K562 (cell line): Measurements from ENCODE around the gene INTS6. TPM values are rescaled to one million over a fixed set of nuclear protein-coding genes. Genes with fewer than 3 reads are reported as not detected.

ENCODE experiments used
- ATAC-seq: fragments of 200-7000 bp; cut with Tn5 transposase; 3 replicates; pipeline ENCODE4 v1.9.1; 2020; ENCODE audit warnings: moderate library complexity
- BruUV-seq: library from RNA; stranded (reverse); fragments of 400-500 nt; replicated peaks from 2 replicates; lab custom pipeline; 2021; lab: Mats Ljungman, UMichigan
- CTCF ChIA-PET: fragments of 300-600 bp; formaldehyde crosslinking; extraction: SDS; loops from one replicate; lab custom pipeline; 2021; ENCODE audit warnings: low intra/inter-chr PET ratio; lab: Yijun Ruan, JAX
- POLR2A ChIA-PET: fragments of 300-600, 350-650 bp; sonication (Branson Sonifier 250); formaldehyde crosslinking; extraction: SDS; loops from one replicate; lab custom pipeline; 2021; ENCODE audit warnings: antibody characterized with exemption, inconsistent platforms; lab: Yijun Ruan, JAX
- DNase-seq, 4 experiments: peaks; one replicate each; pipeline versions ENCODE4 v3.0.0 to v3.0.0-alpha.2; 2011 to 2018; ENCODE audit warnings: low spot score in 3 of 4, mixed read lengths in 3 of 4; ENCODE audit errors: extremely low read depth in 1 of 4
- FAIRE-seq: peaks from 2 replicates; lab custom pipeline; 2011; peaks lifted over from hg19 to GRCh38; lab: Jason Lieb, UNC
- H2AFZ ChIP-seq: 2 replicates; pipeline ENCODE4 v1.6.0; 2011; ENCODE audit warnings: low read depth, low read length, control low read depth, inconsistent platforms
- H3K27ac ChIP-seq: fragments of 200-600 bp; 3 replicates; pipeline ENCODE4 v1.8.0; 2011; ENCODE audit warnings: low read depth, mild to moderate bottlenecking, control low read depth, inconsistent platforms, low read length, moderate library complexity, mixed read lengths; ENCODE audit errors: extremely low read depth
- H3K27me3 ChIP-seq, 2 experiments: fragments of 300-600 bp in 1 of 2; 2 replicates in 1 of 2; 3 replicates in 1 of 2; pipeline versions ENCODE4 v1.6.0 to v1.8.0; 2011; ENCODE audit warnings: inconsistent platforms in 2 of 2, low read length in 2 of 2, mild to moderate bottlenecking in 1 of 2, mixed read lengths in 1 of 2, moderate library complexity in 1 of 2; ENCODE audit not compliant: control insufficient read depth in 2 of 2, insufficient read depth in 2 of 2
- H3K36me3 ChIP-seq: fragments of 300-600 bp; 3 replicates; pipeline ENCODE4 v1.8.0; 2011; ENCODE audit warnings: mild to moderate bottlenecking, low read length, inconsistent platforms; ENCODE audit not compliant: control insufficient read depth, insufficient read depth
- H3K4me1 ChIP-seq, 2 experiments: fragments of 200-600 bp in 1 of 2; replicated peaks in 1 of 2; 2 replicates in 1 of 2; 3 replicates in 1 of 2; pipeline versions ENCODE4 v1.5.1 to v1.8.0; 2011; ENCODE audit warnings: inconsistent platforms in 2 of 2, low read length in 2 of 2, mild to moderate bottlenecking in 1 of 2, mixed read lengths in 1 of 2, moderate library complexity in 1 of 2; ENCODE audit not compliant: control insufficient read depth in 2 of 2, insufficient read depth in 2 of 2
- H3K4me2 ChIP-seq: 2 replicates; pipeline ENCODE4 v1.6.1; 2011; ENCODE audit warnings: low read length, control low read depth, inconsistent platforms, mixed read lengths; ENCODE audit not compliant: insufficient read depth
- H3K4me3 ChIP-seq: fragments of 200-600 bp; sonication (generic), shearing (Covaris generic); 2 replicates; pipeline ENCODE4 v1.5.1; 2016; ENCODE audit warnings: control low read depth, inconsistent platforms
- H3K79me2 ChIP-seq: fragments of 200-600 bp; 3 replicates; pipeline ENCODE4 v1.8.0; 2011; ENCODE audit warnings: low read length, inconsistent platforms; ENCODE audit not compliant: control insufficient read depth, insufficient read depth
- H3K9ac ChIP-seq, 2 experiments: 2 replicates each; pipeline versions ENCODE4 v1.6.0 to v1.6.1; 2011; ENCODE audit warnings: low read depth in 2 of 2, low read length in 2 of 2, control low read depth in 1 of 2, inconsistent platforms in 1 of 2, mild to moderate bottlenecking in 1 of 2, mixed read lengths in 1 of 2; ENCODE audit not compliant: insufficient read depth in 1 of 2
- H3K9me1 ChIP-seq: one replicate; pipeline ENCODE4 v1.6.0; 2011; ENCODE audit warnings: inconsistent platforms, mild to moderate bottlenecking, low read length, moderate library complexity; ENCODE audit not compliant: control insufficient read depth, insufficient read depth
- H3K9me3 ChIP-seq: replicated peaks from 2 replicates; pipeline ENCODE4 v1.5.1; 2011; ENCODE audit warnings: low read depth, low read length, inconsistent platforms; ENCODE audit not compliant: control insufficient read depth, insufficient read depth
- H4K20me1 ChIP-seq: replicated peaks from 2 replicates; pipeline ENCODE4 v1.6.1; 2011; ENCODE audit warnings: low read length, inconsistent platforms, mixed read lengths; ENCODE audit not compliant: control insufficient read depth, insufficient read depth
- CEBPG ChIP-seq, 3 experiments: fragments of 200-800 bp in 1 of 3; sonication (Bioruptor generic) in 1 of 3; sonication (generic) in 1 of 3; formaldehyde crosslinking in 1 of 3; IDR thresholded peaks in 2 of 3; conservative IDR thresholded peaks in 1 of 3; 2 replicates each; pipeline versions ENCODE4 v1.6.1 to v1.8.0; 2016 to 2022; ENCODE audit warnings: missing compliant biosample characterization in 2 of 3, missing genetic modification characterization in 2 of 3, mild to moderate bottlenecking in 1 of 3, missing genetic modification reagents in 1 of 3
- KLF1 ChIP-seq: fragments of 450-650 bp; IDR thresholded peaks from 2 replicates; pipeline ENCODE4 v1.6.1; 2016; ENCODE audit warnings: missing genetic modification characterization, missing compliant biosample characterization
- PHTF2 ChIP-seq: fragments of 250-450 bp; sonication (Bioruptor Pico); IDR thresholded peaks from 2 replicates; pipeline ENCODE4 v1.5.0; 2021; ENCODE audit warnings: mild to moderate bottlenecking
- POLR2G ChIP-seq: fragments of 200-400 bp; formaldehyde crosslinking; IDR thresholded peaks from 2 replicates; pipeline ENCODE4 v1.6.1; 2017; ENCODE audit warnings: low read depth, mild to moderate bottlenecking, antibody characterized with exemption, low read length, moderate library complexity
- RHOXF2B ChIP-seq: fragments of 250-450 bp; sonication (Bioruptor Pico); conservative IDR thresholded peaks from 2 replicates; pipeline ENCODE4 v1.5.1; 2021
- ZNF239 ChIP-seq: fragments of 250-450 bp; sonication (Bioruptor Pico); IDR thresholded peaks from 2 replicates; pipeline ENCODE4 v1.4.0; 2020; ENCODE audit warnings: mild to moderate bottlenecking
- in situ Hi-C: fragments of 300-500 bp; cut with MboI; formaldehyde crosslinking; loops from 4 replicates; pipeline ENCODE4 v1.15.0; 2018; ENCODE audit warnings: inconsistent platforms, mixed read lengths
- intact Hi-C: fragments of 100-400 bp; cut with micrococcal nuclease; formaldehyde crosslinking; loops from 2 replicates; pipeline ENCODE4 v1.14.2; 2022
- polyA plus RNA-seq, 8 experiments: library from polyadenylated mRNA; depleted of rRNA in 4 of 8; stranded (reverse) in 5 of 8; unstranded in 3 of 8; fragments of >200 nt; fragmentation: Nextera tagmentation in 2 of 8; fragmentation: Illumina TruSeq in 1 of 8; extraction: Ambion mirVana in 2 of 8; extraction: Trizol in 1 of 8; gene quantifications; 2 replicates each; pipeline versions ENCODE4 v1.2.1 to v1.2.3, GENCODE V29; 2011 to 2014; ENCODE audit warnings: inconsistent platforms in 1 of 8, missing spikeins in 1 of 8
- total RNA-seq, 7 experiments: library from RNA; depleted of rRNA in 6 of 7; stranded (reverse); fragments of >200 nt in 6 of 7; fragmentation: Illumina TruSeq in 2 of 7; extraction: Trizol in 2 of 7; gene quantifications; 2 replicates each; pipeline versions ENCODE4 v1.2.1 to v1.2.3, GENCODE V29; 2011 to 2021; ENCODE audit warnings: low replicate concordance in 1 of 7
- TF ChIP-seq, protein P1 (sequence below): fragments of 450-650 bp; IDR thresholded peaks from 2 replicates; pipeline ENCODE4 v1.6.1; 2016; ENCODE audit warnings: antibody characterized with exemption
- TF ChIP-seq, protein P2 (sequence below): fragments of 450-650 bp; IDR thresholded peaks from one replicate; pipeline ENCODE4 v1.6.1; 2018; ENCODE audit warnings: mild to moderate bottlenecking, moderate library complexity; ENCODE audit not compliant: partially characterized antibody
- TF ChIP-seq, protein P3 (sequence below): fragments of 250-450 bp; sonication (Bioruptor Pico); IDR thresholded peaks from 2 replicates; pipeline ENCODE4 v1.4.0; 2020; ENCODE audit warnings: mild to moderate bottlenecking, moderate library complexity

Gene INTS6
- total and polyA plus RNA-seq, 9 of the 15 experiments (the other 6 are each of a cell fraction or from before 2014, with no cell fraction given): 3.7 to 29.8 (median 16.1) TPM

DNA sequence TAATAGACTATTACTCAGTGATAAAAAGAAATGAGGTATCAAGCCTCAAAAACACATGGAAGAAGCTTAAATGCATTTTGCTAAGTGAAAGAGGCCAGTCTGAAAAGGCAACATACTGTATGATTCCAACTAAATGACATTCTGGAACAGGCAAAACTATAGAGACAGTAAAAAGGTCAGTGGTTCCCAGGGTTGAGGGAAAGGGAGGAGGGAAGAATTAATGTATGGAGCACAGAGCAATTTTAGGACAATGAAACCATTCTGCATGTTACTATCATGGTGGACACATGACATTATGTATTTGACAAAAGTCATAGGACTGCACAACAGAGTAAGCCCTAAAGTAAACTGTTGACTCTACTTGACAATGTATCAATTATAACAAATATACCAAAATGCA lies 119.0 kb downstream of the INTS6 start:
- no peak overlapping the region for H3K27ac ChIP-seq
- no peaks in the 10 kb centered on the region for H3K9me3 ChIP-seq
- ChIA-PET POLR2A (no interaction called here), CTCF (no interaction called here)
- intact Hi-C loops (no loop called here), in situ Hi-C loops (no loop called here)
- H3K4me1 ChIP-seq: no peaks in the 10 kb centered on the region; a peak in 2 of 5 replicates
- no TSS peak for BruUV-seq
- no peak overlapping the region for H3K9ac ChIP-seq
- H3K4me3 ChIP-seq: no peak overlapping the region
- no peak overlapping the region for H3K4me2 ChIP-seq
- FAIRE-seq: no peak
- no peaks in the 10 kb centered on the region for H3K9me1 ChIP-seq
- DNase-seq: no peak
- H3K27me3 ChIP-seq: peaks cover 5 to 22% of the 10 kb centered on the region in 2 experiments; a peak in 4 of 5 replicates
- no peaks in the 10 kb centered on the region for H3K36me3 ChIP-seq
- no peaks in the 10 kb centered on the region for H4K20me1 ChIP-seq
- H2AFZ ChIP-seq: no peak overlapping the region
- TF ChIP-seq POLR2G (no peak), RHOXF2B (no peak), PHTF2 (no peak), KLF1 (no peak), CEBPG (CRISPR knock-in tag; IDR thresholded peaks at IDR 0.05) (no peak), CEBPG (tag; conservative IDR thresholded peaks at IDR 0.05 in 1 of 2, IDR thresholded peaks at IDR 0.05 in 1 of 2) (no peak), ZNF239 (no peak)
- TF ChIP-seq, protein P1, sequence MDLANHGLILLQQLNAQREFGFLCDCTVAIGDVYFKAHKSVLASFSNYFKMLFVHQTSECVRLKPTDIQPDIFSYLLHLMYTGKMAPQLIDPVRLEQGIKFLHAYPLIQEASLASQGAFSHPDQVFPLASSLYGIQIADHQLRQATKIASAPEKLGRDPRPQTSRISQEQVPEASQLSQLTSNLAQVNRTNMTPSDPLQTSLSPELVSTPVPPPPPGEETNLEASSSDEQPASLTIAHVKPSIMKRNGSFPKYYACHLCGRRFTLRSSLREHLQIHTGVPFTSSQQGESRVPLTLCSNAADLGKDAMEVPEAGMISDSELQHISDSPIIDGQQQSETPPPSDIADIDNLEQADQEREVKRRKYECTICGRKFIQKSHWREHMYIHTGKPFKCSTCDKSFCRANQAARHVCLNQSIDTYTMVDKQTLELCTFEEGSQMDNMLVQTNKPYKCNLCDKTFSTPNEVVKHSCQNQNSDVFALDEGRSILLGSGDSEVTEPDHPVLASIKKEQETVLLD: no peak
- TF ChIP-seq, protein P2, sequence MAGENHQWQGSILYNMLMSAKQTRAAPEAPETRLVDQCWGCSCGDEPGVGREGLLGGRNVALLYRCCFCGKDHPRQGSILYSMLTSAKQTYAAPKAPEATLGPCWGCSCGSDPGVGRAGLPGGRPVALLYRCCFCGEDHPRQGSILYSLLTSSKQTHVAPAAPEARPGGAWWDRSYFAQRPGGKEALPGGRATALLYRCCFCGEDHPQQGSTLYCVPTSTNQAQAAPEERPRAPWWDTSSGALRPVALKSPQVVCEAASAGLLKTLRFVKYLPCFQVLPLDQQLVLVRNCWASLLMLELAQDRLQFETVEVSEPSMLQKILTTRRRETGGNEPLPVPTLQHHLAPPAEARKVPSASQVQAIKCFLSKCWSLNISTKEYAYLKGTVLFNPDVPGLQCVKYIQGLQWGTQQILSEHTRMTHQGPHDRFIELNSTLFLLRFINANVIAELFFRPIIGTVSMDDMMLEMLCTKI: no peak
- TF ChIP-seq, protein P3, sequence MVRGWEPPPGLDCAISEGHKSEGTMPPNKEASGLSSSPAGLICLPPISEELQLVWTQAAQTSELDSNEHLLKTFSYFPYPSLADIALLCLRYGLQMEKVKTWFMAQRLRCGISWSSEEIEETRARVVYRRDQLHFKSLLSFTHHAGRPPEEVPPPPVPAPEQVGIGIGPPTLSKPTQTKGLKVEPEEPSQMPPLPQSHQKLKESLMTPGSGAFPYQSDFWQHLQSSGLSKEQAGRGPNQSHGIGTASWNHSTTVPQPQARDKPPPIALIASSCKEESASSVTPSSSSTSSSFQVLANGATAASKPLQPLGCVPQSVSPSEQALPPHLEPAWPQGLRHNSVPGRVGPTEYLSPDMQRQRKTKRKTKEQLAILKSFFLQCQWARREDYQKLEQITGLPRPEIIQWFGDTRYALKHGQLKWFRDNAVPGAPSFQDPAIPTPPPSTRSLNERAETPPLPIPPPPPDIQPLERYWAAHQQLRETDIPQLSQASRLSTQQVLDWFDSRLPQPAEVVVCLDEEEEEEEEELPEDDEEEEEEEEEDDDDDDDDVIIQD (CRISPR knock-in tag): no peak
- no peak for ATAC-seq
- no peaks in the 10 kb centered on the region for H3K79me2 ChIP-seq
